HG02973 (cell line): ENCODE measurements around the gene TTLL9.

ENCODE experiments used
- ATAC-seq: cut with Tn5 transposase; IDR thresholded peaks from one replicate; pipeline ENCODE4 v1.9.1; 2021; ENCODE audit warnings: moderate library complexity; ENCODE audit not compliant: unreplicated experiment

The TTLL9 gene

DNA sequence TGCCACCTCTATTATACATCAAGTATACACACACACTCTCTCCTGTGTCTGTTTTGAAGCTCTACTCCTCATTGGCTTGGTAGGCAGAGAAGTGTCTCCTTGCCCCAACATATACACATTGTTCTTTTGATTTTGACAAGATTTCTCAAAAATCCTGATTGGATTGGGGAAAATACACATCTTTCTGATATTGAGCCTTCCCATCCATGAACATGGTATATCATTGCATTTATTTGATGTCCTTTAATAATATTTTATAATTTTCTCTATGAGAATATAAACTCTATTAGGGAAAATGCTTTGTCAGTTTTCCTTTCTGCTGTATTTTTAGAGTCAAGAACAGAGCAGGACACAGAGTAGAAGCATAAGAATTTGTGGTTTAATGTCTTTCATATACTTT, 7.2 kb downstream of the TTLL9 start:
- ATAC-seq, result no peak

- peak; percentile 84 for ATAC-seq
Observed at GRCh38 chr20:31879143-31879987, 8.9 kb downstream of the TTLL9 start.

DNA sequence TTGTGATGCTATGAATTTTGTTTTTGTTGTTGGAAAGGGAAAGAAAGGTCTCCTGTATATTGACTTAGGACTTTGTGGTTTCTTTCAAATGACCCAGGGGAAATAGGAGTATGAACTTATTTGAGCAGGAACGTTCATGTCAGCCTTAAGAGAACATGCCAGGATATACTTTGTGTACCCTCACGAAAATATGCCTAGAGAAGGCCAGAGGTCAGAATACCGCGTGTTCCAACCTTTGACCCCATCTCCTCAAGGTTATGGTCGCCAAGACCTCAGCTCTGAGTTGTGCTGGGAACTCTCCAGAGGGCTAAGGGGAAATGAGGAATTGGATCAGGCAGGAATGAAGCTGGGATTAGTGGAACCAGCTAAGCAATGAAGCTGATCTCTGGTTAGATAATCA, 11.5 kb downstream of the TTLL9 start:
- ATAC-seq, result no peak

- ATAC-seq, result no peak
Observed at GRCh38 chr20:31883829-31884228, 13.4 kb downstream of the TTLL9 start.

GRCh38 chr20:31890646-31891045, 20.2 kb downstream of the TTLL9 start:
- no peak for ATAC-seq

- ATAC-seq, result peak; percentile 99
Observed at GRCh38 chr20:31894980-31895675, 24.7 kb downstream of the TTLL9 start.

GRCh38 chr20:31896049-31896448, 25.6 kb downstream of the TTLL9 start:
- ATAC-seq, result no peak

DNA sequence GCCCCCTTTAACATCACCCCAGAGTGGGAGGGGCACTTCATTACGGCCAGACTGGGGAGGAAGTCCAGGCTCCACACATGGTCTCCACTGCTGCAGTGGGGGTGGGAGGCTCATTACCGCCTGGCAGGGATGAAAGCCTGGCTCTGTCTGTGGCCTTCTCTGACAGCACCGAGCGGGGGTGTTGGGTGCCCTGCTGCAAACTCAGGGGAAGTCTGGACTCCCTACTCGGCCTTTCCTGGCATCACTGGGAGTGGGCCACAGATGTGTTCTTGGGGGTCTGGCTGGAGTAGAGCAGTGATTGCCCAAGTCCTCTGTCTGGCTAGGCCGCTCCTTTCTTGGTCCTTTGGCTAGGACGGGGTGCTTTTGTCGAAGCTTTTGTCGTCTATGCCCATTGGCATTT, 27.1 kb downstream of the TTLL9 start:
- no peak for ATAC-seq

DNA sequence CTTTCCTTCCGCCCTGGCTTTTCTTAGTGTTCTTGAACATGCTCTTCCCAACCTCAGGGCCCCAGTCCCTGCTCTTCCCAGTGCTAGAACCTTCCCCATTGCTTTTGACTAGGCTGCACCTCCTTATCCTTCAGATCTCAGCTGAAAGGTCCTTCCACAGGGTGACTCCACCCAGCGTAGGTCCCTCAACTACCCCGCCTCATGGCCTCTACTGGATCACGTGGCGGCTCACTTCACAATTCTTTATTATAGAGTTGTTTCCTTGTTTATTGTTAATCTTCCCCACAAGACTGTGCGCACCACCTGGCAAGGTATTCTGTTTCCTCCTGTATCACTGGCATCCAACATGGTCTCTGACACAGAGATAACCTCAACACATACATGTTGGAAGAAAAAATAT, 31.2 kb downstream of the TTLL9 start:
- no peak for ATAC-seq

DNA sequence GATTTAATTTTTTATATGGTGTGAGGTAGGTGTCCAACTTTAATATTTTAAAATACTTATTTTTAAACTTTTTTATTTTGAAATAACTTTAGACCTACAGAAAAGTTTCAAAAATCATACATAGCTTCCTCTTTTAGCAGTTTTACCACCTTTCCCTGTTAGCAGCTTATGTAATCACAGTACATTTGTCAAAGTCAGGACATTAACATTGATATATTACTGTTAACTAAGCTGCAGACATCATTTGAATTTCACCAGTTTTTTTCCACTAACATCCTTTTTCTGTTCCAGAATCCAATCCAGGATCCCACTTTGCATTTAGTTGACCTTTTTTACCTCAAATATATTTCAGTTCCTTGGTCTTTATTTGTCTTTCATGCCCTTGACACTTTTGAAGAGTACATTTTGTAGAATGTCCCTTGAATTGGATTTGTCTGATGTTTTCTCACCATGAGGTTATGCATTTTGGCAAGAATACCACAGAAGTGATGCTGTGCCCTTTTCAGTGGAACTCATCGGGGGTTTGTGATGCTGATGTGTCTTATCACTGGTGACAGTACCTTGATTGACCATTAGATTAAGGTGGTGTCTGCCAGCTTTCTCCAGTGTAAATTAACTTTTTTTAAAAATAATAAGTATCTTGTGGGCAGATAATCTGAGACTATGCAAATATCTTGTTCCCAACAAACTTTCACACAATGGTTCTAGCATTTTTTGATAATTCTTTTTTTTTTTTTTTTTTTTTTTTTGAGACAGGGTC, 33.4 kb downstream of the TTLL9 start:
- ATAC-seq, result no peak

DNA sequence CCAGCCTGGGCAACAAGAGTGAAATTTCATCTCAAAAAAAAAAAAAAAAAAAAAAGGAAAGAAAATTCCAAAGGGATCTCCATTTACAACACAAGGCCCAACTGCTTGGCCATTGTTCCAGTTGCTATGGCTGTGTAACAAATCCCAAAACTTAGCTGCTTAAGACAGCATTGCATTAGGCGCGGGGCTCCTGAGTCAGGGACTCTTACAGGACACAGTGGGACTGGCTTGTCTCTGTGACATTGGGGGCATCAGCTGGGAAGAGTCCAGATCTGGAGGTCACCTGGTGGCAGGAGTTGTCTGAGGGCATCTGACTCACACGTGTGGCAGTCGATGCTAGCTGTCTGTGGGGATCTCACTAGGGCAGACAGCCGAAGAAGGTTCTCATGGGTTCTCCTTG, 35.6 kb downstream of the TTLL9 start:
- ATAC-seq, result no peak

- ATAC-seq, result no peak
Observed at GRCh38 chr20:31907046-31907445, 36.6 kb downstream of the TTLL9 start.

DNA sequence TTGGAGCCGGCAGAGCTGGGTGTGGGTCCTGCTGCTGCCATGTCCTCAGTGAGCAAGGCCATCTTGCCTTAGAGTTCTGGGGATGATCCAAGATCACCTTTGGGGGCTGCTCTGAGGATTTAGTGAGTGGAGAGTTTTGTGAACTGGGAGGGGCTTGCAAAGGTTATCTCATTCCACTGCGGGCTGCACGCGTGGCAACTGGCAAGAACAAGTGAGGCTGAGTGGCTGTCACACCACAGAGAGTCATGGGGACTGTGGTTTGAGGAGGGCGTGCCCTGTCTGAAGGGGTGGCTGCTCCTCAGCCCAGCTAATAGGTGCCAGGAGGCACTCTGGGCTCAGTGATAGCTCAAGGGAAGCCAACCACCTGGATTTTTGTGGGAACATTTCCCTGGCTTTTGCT, 37.6 kb downstream of the TTLL9 start:
- ATAC-seq, result no peak

- no peak for ATAC-seq
Observed at GRCh38 chr20:31908424-31908823, 38.0 kb downstream of the TTLL9 start.

GRCh38 chr20:31909253-31910070, 39.0 kb downstream of the TTLL9 start:
- ATAC-seq, result no peak

GRCh38 chr20:31910071-31910803, 39.8 kb downstream of the TTLL9 start:
- ATAC-seq, result no peak

GRCh38 chr20:31913431-31914157, 43.2 kb downstream of the TTLL9 start:
- ATAC-seq, result no peak

DNA sequence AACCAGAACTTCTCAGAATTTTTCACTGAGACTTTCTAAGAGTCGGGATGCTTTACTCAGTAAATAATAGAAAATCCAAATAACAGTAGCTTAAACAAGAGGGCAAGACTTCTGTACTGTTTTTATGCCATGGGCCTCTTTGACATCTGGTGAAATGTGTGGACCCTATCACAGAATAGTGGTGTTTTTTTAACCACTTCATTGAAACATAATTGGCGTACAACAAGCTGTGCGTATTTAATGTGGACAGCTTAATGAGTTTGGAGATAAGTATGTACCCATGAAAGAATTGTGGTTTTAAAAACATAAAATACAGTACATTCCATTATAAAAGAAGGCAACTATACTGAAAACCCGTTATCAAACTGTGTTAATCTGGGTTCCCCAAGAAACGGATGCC, 43.7 kb downstream of the TTLL9 start:
- no peak for ATAC-seq

DNA sequence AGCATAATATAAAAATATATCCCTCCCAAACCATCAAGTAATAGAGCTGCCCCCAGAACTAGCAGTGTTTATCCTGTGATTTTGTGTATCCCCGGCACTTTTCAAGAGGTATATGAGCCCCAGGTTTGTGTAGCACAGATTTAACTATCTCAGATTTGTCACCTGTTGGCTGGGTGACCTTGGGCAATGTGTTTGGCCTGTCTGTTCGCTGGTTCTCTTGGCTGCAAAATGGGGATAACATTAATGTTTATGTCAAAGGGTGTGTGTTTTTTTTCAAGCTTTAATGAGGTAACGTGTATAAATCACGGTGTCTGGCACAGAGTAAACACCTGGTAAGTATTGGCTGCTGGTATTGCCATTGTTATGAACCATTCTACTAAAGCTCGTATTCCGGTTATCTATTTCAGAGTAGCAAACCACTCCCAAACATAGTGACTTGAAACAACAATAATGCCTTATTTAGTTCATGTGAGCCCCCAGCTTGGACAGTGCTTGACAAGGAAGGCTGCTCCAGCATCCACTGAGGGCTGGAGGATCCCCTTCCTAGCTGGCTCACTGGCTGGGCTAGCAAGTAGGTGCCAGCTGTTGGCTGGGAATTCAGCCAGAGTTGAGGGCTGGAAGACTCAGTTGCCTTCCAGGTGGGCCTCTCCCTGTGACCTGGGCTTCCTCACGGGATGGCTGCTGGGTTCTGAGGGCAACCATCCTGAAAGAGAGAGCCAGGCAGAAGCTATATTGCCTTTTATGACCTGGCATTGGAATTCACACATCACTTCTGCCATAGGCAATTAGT, 45.3 kb downstream of the TTLL9 start:
- no peak for ATAC-seq
